HS-5 (cell line): ENCODE measurements around the gene VAT1L.

ENCODE experiments used
- DNase-seq: peaks from one replicate; pipeline ENCODE4 v3.0.0-alpha.2; 2012; ENCODE audit warnings: low read depth

VAT1L gene

DNA sequence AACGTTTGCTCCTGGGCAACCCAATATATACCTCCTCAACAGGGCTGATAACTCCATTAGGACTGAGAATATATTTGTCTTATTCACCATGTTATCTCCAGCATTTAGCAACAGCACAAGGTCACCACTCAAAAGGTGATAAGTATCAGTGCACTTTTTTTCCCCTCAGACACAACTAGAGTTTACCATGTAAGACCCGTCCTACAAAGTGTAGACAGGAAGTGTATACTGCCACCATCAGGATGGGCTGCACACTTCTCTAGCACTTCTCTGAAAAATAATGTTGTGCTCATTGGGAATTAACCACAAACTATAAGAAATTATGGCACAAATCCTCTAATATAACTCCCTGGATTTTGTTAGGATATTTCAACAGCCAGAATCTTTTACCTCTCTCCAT lies 5.7 kb upstream of the VAT1L start:
- DNase-seq = no peak

DNA sequence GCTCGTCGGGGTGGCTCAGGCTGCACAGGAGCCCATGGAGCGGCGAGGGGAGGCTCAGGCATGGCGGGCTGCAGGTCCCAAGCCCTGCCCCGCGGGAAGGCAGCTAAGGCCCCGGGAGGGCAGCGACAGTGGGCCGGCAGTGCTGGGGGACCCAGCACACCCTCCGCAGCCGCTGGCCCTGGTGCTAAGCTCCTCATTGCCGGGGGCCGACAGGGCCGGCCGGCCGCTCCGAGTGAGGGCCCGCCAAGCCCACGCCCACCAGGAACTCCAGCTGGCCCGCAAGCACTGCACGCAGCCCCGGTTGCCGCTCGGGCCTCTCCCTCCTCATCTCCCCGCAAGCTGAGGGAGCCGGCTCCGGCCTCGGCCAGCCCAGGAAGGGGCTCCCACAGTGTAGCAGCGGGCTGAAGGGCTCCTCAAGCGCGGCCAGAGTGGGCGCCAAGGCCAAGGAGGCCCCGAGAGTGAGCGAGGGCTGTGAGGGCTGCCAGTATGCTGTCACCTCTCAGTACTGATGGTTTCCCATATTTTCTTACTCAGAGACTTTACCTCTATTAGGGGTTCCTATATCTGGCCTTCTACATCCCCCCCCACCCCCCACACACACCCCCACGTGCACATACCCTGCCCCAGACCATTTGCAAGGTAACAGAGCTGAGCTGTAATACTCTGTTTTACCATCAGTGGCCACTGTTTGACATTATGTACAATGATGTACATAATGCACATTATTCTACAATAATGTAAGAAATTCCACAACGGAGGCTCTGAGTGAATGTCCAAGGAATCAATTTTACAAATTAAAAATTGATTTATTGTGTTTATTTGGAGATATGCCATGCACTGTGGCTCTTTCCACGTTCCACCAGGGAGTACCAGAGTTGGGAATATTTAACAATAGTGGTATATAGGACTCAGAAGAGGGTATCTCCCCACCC lies 3.7 kb upstream of the VAT1L start:
- no peak for DNase-seq

DNA sequence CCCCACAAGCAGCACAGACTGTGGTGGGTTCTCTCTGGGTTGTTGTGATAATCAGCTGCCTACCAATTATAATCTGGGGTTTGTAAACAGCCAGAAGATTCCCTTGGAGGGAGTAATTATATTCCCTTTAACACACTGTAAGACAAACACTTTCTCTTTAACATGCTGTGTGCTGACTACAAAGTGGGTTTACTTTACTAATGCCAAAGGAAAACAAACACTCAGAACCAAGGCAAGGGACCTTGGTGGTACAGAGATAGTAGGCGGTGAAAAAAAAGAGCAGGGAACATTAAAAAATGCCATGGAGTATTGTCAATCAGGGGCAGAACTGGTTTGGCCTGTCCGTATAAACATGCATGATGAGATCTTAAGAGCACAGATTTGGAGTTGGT lies 3.0 kb upstream of the VAT1L start:
- no peak for DNase-seq

DNA sequence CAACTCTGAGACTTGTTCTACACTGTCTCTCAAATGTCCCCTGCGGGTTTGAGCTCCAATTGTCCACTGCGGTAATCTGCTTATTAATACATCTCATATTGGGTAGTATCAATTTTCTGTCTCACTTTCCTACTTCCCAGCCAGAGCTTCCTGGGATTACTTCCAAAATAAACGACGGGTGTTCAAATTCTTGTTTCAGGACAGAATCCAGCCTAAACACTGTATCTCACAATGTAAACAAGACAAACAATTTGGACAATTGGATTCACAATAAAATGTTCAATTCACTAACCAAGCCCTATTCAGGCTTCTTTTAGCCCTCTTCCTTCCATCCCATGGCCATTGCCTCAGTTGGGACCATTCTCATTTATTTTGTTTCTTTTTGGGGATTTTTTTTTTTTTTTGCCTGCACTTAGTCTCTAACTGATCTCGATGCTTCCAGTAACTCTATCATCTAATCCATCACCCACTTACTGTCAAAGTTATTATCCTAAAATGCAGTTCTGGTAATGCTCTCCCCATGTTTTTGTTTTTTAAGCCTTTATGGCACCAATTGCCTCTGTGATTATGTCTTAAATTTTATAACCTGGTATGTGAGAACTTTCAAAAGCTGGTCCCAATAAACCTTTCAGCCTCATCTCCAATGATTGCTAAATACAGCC lies 2.0 kb upstream of the VAT1L start:
- no peak for DNase-seq

- no peak for DNase-seq
Measured at GRCh38 chr16:77787452-77787851, 912 bp upstream of the VAT1L start.

GRCh38 chr16:77789085-77790008 lies 983 bp downstream of the VAT1L start:
- no peak for DNase-seq

DNA sequence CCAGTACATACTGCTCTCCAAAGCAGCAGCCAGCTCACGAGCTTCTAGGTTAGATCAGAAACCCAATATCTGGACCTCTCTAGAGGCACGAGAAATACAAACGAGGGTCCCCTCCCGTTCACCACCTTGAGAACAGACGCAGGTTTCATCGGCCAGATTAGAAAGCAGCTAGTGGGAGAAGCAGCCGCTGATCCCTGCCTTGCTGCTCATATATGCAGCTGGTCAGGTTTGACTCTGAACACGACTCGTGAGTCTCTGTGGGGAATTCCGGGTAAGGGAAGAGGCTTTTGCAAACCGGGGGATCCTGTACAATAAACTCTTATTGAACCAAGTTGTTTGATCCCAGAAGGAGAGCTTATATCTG lies 1.6 kb downstream of the VAT1L start:
- no peak for DNase-seq

DNA sequence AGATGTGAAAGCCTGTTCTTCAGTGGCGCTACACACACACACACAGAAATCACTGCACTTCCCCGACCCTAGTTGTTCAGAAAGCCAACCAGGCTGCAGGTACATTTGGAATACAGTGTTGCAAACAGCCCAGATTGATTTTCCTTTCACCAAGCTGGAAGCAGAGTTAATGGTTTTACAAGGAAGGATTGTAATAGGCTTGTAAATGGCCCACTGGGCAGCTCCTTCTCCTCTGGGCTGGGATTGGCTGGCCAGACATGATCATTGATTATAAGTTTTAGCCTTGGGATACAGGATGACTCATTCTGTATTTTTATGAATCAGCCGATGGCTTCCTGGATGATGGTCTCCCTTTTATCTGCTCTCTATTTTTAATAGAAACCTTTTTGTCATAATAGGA lies 2.5 kb downstream of the VAT1L start:
- DNase-seq = no peak

GRCh38 chr16:77793417-77793816 lies 5.1 kb downstream of the VAT1L start:
- no peak for DNase-seq

DNA sequence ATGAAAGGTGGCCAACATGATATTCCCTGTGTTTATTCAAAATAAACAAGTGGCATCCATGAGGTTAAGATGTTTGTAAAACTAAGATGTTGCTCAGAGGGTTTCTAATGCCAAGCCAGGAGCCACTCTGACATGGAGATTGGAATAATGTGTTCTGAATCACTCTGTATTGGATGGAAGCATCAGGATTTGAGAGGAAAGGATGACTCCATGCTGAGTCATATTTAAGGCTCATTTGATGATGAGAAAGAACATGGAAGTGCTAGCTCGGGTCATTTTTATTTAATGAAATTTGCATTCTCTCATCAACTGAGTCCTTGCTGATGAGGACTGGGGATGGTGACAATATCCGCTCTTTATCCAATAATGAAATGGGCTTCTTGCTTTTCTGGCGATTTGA lies 6.2 kb downstream of the VAT1L start:
- peak; percentile 46 for DNase-seq

DNA sequence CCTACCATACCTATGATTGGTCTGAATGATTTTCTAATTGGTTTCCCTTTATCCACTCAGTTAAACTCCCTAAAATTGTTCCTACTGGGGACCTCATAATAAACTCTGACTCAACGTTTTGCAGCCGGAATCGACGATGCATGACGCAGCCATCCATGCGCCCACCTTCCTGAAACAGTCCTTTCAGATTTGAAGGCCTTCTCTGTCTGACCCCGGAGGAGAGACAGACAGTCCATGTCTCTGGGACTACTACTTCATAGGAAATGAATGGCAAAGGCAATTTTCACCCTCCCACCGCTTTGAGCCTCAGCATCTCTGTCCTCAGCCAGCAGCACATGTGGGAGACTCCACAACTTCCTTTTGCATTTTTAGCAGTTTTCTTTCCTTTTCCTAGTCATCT lies 13.5 kb downstream of the VAT1L start:
- DNase-seq = no peak

DNA sequence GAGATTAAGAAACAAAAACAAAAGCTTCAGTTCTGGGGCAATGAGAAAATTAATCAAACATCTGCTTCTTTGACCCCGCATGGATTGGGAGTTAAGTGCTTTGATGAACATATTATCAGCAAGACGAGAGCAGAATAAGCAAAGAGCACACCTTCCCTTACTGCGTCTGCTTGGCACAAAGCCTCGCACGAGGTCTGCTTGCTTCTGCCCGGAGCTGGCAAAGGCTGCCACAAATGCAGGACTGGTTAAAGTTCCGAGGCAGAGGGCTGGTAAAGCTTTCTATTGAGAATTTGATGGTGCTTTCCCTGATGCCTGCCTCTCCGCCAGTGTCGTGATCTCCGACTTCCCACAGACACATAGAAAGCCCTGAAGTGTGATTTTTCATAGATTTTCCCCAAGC lies 17.0 kb downstream of the VAT1L start:
- no peak for DNase-seq

DNA sequence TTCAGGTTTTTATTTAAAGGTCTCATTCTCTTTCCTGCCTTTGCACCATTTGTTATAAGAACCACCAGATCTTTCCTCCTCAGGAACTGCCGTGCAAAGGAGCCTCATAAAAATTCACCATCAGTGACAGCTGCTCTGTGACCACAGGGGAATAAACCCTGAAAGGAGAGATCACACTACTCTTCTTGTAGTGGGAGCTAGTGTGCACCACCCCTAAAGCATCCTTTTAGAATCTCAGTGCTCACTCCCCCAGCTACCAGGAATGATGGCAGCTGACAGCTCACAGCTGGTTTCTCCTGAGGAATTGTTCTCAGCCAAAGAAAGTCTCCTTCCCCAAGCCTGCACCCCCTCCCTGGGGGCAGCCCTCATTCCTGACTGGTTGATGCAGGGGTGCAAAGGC lies 18.7 kb downstream of the VAT1L start:
- DNase-seq = no peak

- no peak for DNase-seq
Measured at GRCh38 chr16:77812856-77813500, 24.6 kb downstream of the VAT1L start.

- DNase-seq = no peak
Measured at GRCh38 chr16:77816293-77816692, 27.9 kb downstream of the VAT1L start.

- no peak for DNase-seq
Measured at GRCh38 chr16:77820340-77820739, 32.0 kb downstream of the VAT1L start.

DNA sequence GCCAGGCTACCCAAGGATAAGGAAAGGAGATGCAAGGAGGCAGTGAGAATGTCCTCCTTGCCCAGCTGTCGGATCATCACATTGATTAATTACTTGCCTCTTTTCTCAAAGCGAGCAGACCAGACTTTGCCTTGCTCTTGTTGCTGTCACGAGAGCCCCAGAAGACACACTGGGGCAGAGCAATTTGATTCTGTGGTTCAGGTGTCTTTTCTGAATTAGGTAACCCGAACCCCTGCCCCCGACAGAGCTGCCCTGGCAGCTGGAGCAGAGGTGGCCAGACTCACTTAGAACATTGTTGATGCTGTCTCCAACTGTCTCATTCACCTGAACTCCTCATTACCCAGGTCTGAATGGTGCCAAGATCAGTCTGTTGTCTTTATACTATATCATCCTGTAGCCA lies 34.3 kb downstream of the VAT1L start:
- DNase-seq = no peak

DNA sequence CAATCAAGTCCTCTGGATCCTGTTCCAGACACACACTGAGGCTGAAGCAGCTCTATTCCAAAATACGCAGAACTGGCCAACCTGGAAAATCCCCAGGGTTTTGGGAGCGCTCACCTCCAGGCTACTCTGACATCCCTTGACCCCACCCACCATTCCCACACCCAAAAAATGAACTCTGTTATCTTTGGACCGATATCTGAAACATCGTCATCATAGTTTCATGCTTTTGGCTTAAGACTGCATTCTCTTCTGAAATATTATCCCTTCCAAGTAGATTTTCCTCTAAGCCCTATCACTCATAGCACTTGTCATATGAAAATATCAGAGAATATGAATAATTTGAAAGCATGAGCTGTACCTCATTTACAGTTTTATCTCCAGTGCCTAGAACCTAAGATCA lies 34.7 kb downstream of the VAT1L start:
- no peak for DNase-seq

- DNase-seq = no peak
Measured at GRCh38 chr16:77825196-77825595, 36.8 kb downstream of the VAT1L start.

- no peak for DNase-seq
Measured at GRCh38 chr16:77827032-77827431, 38.7 kb downstream of the VAT1L start.

GRCh38 chr16:77833921-77834634 lies 45.7 kb downstream of the VAT1L start:
- peak; percentile 60 for DNase-seq
